ENCODE data around the gene SLC35E2B.
"Not testable (repeated sequence)": the region's sequence is repeated elsewhere in the genome, so short reads cannot be mapped to it uniquely, and the experiment has no call there.

SLC35E2B gene

DNA sequence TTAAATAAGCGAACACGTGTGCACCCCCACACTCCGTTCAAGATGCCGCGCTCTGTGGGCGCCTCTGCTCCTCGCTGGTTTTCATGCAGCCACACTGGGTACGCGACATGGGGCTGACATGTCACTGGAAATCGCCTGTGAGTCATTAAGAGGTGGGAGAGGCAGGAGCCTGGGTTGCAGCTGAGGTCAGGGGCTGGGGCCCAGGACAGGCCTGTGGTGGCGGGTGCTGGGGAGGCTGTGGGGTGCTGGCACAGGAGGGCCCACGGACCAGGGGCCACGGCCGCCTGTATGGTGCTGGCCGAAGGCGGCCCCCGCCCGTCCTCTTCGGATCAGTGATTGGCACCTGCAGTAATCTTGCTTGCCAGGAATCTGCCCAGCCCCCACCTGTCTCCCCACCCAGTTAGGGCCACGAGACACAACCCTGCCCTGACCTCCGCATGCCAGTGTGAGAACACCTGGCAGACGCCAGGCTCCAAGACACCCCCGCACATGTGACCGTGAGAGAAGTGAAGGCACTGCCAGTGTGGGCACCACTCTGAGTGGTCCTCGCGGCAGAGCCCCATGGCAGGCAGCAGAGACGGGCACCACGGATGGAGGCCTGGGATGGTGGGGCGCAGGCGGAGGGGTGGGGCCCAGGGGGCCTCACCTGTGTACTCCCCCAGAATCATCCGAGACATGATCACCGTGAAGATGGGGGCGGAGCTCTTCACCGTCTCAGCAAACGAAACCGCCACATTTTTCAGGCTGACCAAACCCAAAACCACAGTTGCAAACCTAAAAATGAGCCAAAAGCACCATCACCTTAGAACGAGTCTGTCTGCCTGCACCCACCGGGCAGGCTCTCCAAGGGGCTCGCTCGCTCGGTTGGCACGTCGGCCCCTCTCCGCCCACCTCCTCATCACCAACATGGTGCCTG lies 45.3 kb upstream of the SLC35E2B start:
- DNase-seq; H2AFZ ChIP-seq (ENCODE audit: low read depth, low read length): not testable (repeated sequence)
- WGBS = 94% methylated on average over 12 of the region's 44 CpGs

DNA sequence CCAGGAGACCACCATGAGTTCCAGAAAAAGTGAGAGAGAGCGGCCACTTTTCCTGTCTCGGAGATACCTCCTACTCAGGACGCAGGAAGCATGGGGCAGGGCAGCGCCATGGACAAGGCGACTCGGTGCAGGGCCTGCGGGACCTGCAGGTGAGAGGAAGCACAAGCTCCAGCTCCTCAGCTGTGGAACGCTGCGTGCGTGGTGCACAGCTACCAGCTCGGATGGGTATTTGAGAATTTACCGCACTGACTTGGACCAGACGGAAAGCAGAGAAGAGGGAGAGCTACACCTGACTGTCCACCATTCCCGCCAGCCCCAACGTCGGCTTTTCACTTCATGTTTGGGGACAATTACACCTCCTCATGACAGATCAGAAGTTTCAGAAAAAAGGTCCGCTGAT lies 39.8 kb upstream of the SLC35E2B start:
- H3K9ac ChIP-seq (ENCODE audit: low read length) = no peak overlapping the region
- 91% methylated on average over 17 of the region's 17 CpGs for WGBS
- H2AK5ac ChIP-seq (ENCODE audit: low read length, severe bottlenecking) = no peak overlapping the region
- H3K9me3 ChIP-seq (ENCODE audit: control insufficient read depth, low read length) = no peaks in the 10 kb centered on the region
- no peak overlapping the region for H3K4ac ChIP-seq (ENCODE audit: low read depth in 1 of 2, low read length in 2 of 2)
- no peak overlapping the region for H4K91ac ChIP-seq (ENCODE audit: low read length)
- peaks cover 35 to 40% of the 10 kb centered on the region in 2 experiments for H3K36me3 ChIP-seq (ENCODE audit: control insufficient read depth in 1 of 2, insufficient read depth in 2 of 2, low read depth in 1 of 2, low read length in 2 of 2)
- no peak overlapping the region for H3K23ac ChIP-seq (ENCODE audit: low read length in 2 of 2)
- no peak overlapping the region for H3K27ac ChIP-seq (ENCODE audit: low read length, poor library complexity, severe bottlenecking)
- no peak overlapping the region for H2BK12ac ChIP-seq (ENCODE audit: low read length in 2 of 2)
- H3K4me3 ChIP-seq (ENCODE audit: insufficient read depth in 1 of 2, low read depth in 1 of 2, low read length in 2 of 2) = no peak overlapping the region
- no peaks in the 10 kb centered on the region for H3K27me3 ChIP-seq (ENCODE audit: control insufficient read depth in 1 of 2, insufficient read depth in 1 of 2, low read length in 2 of 2)
- no peak overlapping the region for H4K8ac ChIP-seq (ENCODE audit: low read length)
- no peak overlapping the region for H3K4me2 ChIP-seq (ENCODE audit: low read length, poor library complexity, severe bottlenecking)
- no peak for DNase-seq
- H2BK15ac ChIP-seq (ENCODE audit: low read depth, poor library complexity, severe bottlenecking) = no peak overlapping the region
- no peak overlapping the region for H2BK120ac ChIP-seq (ENCODE audit: low read depth, low read length)
- peaks cover 2% of the 10 kb centered on the region for H3K4me1 ChIP-seq (ENCODE audit: control insufficient read depth, insufficient read depth, low read depth, low read length)
- peaks cover 11% of the 10 kb centered on the region for H3K79me1 ChIP-seq (replicated peaks; ENCODE audit: low read length, poor library complexity, severe bottlenecking)
- no peak overlapping the region for H2BK5ac ChIP-seq (ENCODE audit: low read depth, low read length, poor library complexity, severe bottlenecking)
- H2AFZ ChIP-seq (ENCODE audit: low read depth, low read length) = no peak overlapping the region
- H3K18ac ChIP-seq (ENCODE audit: low read depth in 1 of 2, low read length in 2 of 2) = no peak overlapping the region
- H3K14ac ChIP-seq (ENCODE audit: low read length in 2 of 2) = no peak overlapping the region

More for the DNA sequence above, 45.3 kb upstream of the SLC35E2B start:
- H4K91ac ChIP-seq (ENCODE audit: low read length); H3K4me2 ChIP-seq (ENCODE audit: low read length, poor library complexity, severe bottlenecking); H3K27ac ChIP-seq (ENCODE audit: low read length, poor library complexity, severe bottlenecking); H2AK5ac ChIP-seq (ENCODE audit: low read length, severe bottlenecking); H4K8ac ChIP-seq (ENCODE audit: low read length); H3K9me3 ChIP-seq (ENCODE audit: control insufficient read depth, low read length); H2BK120ac ChIP-seq (ENCODE audit: low read depth, low read length); H3K9ac ChIP-seq (ENCODE audit: low read length); H3K18ac ChIP-seq (ENCODE audit: low read depth in 1 of 2, low read length in 2 of 2); H3K79me1 ChIP-seq (replicated peaks; ENCODE audit: low read length, poor library complexity, severe bottlenecking); H3K4me3 ChIP-seq (ENCODE audit: insufficient read depth in 1 of 2, low read depth in 1 of 2, low read length in 2 of 2); H3K4ac ChIP-seq (ENCODE audit: low read depth in 1 of 2, low read length in 2 of 2); H3K23ac ChIP-seq (ENCODE audit: low read length in 2 of 2); H3K14ac ChIP-seq (ENCODE audit: low read length in 2 of 2); H2BK12ac ChIP-seq (ENCODE audit: low read length in 2 of 2); H3K4me1 ChIP-seq (ENCODE audit: control insufficient read depth, insufficient read depth, low read depth, low read length); H3K27me3 ChIP-seq (ENCODE audit: control insufficient read depth in 1 of 2, insufficient read depth in 1 of 2, low read length in 2 of 2); H2BK15ac ChIP-seq (ENCODE audit: low read depth, poor library complexity, severe bottlenecking); H2BK5ac ChIP-seq (ENCODE audit: low read depth, low read length, poor library complexity, severe bottlenecking): not testable (repeated sequence)
- H3K36me3 ChIP-seq (ENCODE audit: control insufficient read depth in 1 of 2, insufficient read depth in 2 of 2, low read depth in 1 of 2, low read length in 2 of 2) = peaks cover 19 to 29% of the 10 kb centered on the region in 2 experiments

DNA sequence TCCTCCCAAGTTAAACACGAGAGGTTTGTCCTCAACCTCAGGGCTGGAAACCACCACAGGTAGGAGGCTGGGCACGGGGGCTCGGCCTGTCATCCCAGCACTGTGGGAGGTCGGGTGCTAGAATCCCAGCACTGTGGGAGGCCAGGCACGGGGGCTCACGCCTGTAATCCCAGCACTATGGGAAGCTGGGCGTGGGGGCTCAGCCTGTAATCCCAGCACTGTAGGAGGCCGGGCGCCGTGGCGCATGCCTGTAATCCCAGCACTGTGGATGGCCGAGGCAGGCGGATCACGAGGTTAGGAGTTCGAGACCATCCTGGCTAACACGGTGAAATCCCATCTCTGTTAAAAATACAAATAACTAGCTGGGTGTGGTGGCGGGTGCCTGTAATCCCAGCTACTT lies 38.3 kb upstream of the SLC35E2B start:
- H2AFZ ChIP-seq (ENCODE audit: low read depth, low read length) = no peak overlapping the region

DNA sequence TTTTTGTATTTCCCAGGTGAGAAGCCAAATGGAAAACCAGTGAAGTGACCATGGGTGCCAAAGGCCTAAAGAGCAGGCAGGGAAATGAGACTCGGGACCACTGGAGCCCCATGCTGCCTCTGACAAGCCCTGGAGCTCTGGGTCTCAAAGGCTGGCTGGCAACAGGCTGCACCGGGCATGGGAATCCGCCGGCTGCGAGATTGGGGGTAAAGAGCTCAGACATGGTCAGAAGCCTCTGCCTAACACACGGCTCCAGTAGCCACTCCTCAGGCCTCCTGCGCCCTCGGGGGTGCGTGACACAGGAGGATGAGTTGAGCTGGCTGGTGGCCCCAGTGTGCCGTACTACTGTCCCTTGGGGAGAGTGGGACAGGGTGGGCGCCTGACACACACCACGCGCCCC lies 37.6 kb upstream of the SLC35E2B start:
- not testable (repeated sequence) for H2BK15ac ChIP-seq (ENCODE audit: low read depth, poor library complexity, severe bottlenecking); H2BK12ac ChIP-seq (ENCODE audit: low read length in 2 of 2); H3K27me3 ChIP-seq (ENCODE audit: control insufficient read depth in 1 of 2, insufficient read depth in 1 of 2, low read length in 2 of 2); H3K23ac ChIP-seq (ENCODE audit: low read length in 2 of 2); H3K4me2 ChIP-seq (ENCODE audit: low read length, poor library complexity, severe bottlenecking); H2AK5ac ChIP-seq (ENCODE audit: low read length, severe bottlenecking); H4K91ac ChIP-seq (ENCODE audit: low read length); H3K79me1 ChIP-seq (replicated peaks; ENCODE audit: low read length, poor library complexity, severe bottlenecking); H2BK5ac ChIP-seq (ENCODE audit: low read depth, low read length, poor library complexity, severe bottlenecking); H3K27ac ChIP-seq (ENCODE audit: low read length, poor library complexity, severe bottlenecking); H3K9ac ChIP-seq (ENCODE audit: low read length); H3K4ac ChIP-seq (ENCODE audit: low read depth in 1 of 2, low read length in 2 of 2); H3K4me1 ChIP-seq (ENCODE audit: control insufficient read depth, insufficient read depth, low read depth, low read length); H2BK120ac ChIP-seq (ENCODE audit: low read depth, low read length); H4K8ac ChIP-seq (ENCODE audit: low read length); H3K9me3 ChIP-seq (ENCODE audit: control insufficient read depth, low read length); H3K18ac ChIP-seq (ENCODE audit: low read depth in 1 of 2, low read length in 2 of 2); H3K14ac ChIP-seq (ENCODE audit: low read length in 2 of 2); H3K4me3 ChIP-seq (ENCODE audit: insufficient read depth in 1 of 2, low read depth in 1 of 2, low read length in 2 of 2); DNase-seq; H2AFZ ChIP-seq (ENCODE audit: low read depth, low read length)
- peaks cover 33 to 34% of the 10 kb centered on the region in 2 experiments for H3K36me3 ChIP-seq (ENCODE audit: control insufficient read depth in 1 of 2, insufficient read depth in 2 of 2, low read depth in 1 of 2, low read length in 2 of 2)
- no CpG with 5 or more reads among the region's 13 CpGs for WGBS

More for the DNA sequence above, 38.3 kb upstream of the SLC35E2B start:
- Histone ChIP-seq H3K4me2 (ENCODE audit: low read length, poor library complexity, severe bottlenecking) (no peak overlapping the region), H2AK5ac (ENCODE audit: low read length, severe bottlenecking) (no peak overlapping the region), H3K23ac (ENCODE audit: low read length in 2 of 2) (no peak overlapping the region), H3K4ac (ENCODE audit: low read depth in 1 of 2, low read length in 2 of 2) (no peak overlapping the region), H4K8ac (ENCODE audit: low read length) (no peak overlapping the region), H2BK15ac (ENCODE audit: low read depth, poor library complexity, severe bottlenecking) (no peak overlapping the region), H3K4me1 (ENCODE audit: control insufficient read depth, insufficient read depth, low read depth, low read length) (peaks cover 2% of the 10 kb centered on the region), H2BK12ac (ENCODE audit: low read length in 2 of 2) (no peak overlapping the region), H3K9me3 (ENCODE audit: control insufficient read depth, low read length) (no peaks in the 10 kb centered on the region), H3K36me3 (ENCODE audit: control insufficient read depth in 1 of 2, insufficient read depth in 2 of 2, low read depth in 1 of 2, low read length in 2 of 2) (peaks cover 35 to 38% of the 10 kb centered on the region in 2 experiments), H3K27ac (ENCODE audit: low read length, poor library complexity, severe bottlenecking) (no peak overlapping the region), H3K79me1 (replicated peaks; ENCODE audit: low read length, poor library complexity, severe bottlenecking) (peaks cover 11% of the 10 kb centered on the region), H3K27me3 (ENCODE audit: control insufficient read depth in 1 of 2, insufficient read depth in 1 of 2, low read length in 2 of 2) (no peaks in the 10 kb centered on the region), H3K18ac (ENCODE audit: low read depth in 1 of 2, low read length in 2 of 2) (no peak overlapping the region), H3K9ac (ENCODE audit: low read length) (no peak overlapping the region), H4K91ac (ENCODE audit: low read length) (no peak overlapping the region), H3K14ac (ENCODE audit: low read length in 2 of 2) (no peak overlapping the region), H2BK120ac (ENCODE audit: low read depth, low read length) (no peak overlapping the region), H3K4me3 (ENCODE audit: insufficient read depth in 1 of 2, low read depth in 1 of 2, low read length in 2 of 2) (no peak overlapping the region), H2BK5ac (ENCODE audit: low read depth, low read length, poor library complexity, severe bottlenecking) (no peak overlapping the region)
- DNase-seq = no peak
- 98% methylated on average over 17 of the region's 17 CpGs for WGBS

Data from mesenchymal stem cell (in vitro differentiated cells and primary cell).